HG03439 (cell line): ENCODE measurements around the gene BEND7.
"Not testable (repeated sequence)": the region's sequence is repeated elsewhere in the genome, so short reads cannot be mapped to it uniquely, and the experiment has no call there.

Source experiments
- ATAC-seq: cut with Tn5 transposase; IDR thresholded peaks from one replicate; pipeline ENCODE4 v1.9.1; 2021; ENCODE audit warnings: mild to moderate bottlenecking, moderate library complexity; ENCODE audit not compliant: unreplicated experiment

The BEND7 gene

DNA sequence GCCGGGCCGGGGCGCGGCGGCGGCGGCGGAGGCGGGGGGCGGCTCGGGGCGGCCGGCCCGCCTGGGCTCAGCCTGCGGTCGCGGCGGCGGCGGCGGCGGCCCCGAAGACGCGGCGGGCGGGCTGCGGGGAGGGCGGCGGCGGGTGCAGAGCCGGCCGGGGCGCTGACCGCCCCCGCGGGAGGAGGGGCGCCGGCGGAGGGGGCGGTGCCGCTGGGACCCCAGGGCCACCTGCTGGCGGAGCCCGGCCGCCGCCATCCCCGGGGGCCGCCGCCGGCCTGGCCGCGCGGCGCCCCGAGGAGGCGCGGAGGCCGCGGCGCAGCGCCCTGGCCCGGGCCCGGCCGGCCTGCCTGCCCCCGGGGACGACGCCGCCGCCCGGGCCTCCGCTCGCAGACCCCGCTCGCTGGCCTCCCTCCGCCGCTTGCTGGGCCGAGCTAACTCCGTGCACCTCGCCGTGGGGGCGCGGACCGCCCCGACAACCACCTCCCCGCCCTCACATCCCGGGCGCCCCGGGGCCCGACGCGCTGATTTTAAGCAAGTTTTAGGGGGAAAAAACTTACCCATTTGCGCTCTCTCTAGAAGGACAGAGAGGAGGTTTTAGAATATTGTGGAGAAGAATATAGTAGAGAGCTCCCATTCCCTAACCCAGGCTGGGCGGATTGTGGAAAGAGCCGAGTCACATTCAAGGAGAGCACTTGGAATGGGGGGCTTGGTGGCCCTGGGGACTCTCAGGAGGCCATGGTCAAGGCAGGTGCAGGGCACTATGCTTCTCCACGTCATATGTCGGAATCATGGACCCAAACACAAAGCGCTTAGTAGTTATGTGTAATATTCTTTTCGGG lies at the start of gene BEND7:
BEND7 (minus strand) TSS at position 140 of the 839 bp plus-strand sequence. CDS start 481 bp downstream, outside the sequence.
- no peak for ATAC-seq

- no peak for ATAC-seq
These were observed 45.1 kb upstream of the BEND7 start for GRCh38 chr10:13573960-13574359.

DNA sequence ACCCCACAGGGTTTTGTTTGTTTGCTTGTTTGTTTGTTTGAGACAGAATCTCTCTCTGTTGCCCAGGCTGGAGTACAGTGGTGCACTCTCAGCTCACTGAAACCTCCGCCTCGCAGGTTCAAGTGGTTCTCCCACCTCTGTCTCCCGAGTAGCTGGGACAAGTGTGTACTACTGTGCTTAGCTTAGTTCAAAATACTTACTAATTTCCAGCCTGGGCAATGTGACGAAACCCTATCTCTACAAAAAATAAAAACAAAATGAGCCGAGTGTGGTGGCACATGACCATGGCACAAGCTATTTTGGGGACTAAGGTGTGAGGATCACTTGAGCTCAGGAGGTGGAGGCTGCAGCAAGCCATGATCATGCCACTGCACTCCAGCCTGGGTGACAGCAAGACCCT lies 42.7 kb upstream of the BEND7 start:
- ATAC-seq: no peak

GRCh38 chr10:13567030-13567429 lies 38.2 kb upstream of the BEND7 start:
- no peak for ATAC-seq

DNA sequence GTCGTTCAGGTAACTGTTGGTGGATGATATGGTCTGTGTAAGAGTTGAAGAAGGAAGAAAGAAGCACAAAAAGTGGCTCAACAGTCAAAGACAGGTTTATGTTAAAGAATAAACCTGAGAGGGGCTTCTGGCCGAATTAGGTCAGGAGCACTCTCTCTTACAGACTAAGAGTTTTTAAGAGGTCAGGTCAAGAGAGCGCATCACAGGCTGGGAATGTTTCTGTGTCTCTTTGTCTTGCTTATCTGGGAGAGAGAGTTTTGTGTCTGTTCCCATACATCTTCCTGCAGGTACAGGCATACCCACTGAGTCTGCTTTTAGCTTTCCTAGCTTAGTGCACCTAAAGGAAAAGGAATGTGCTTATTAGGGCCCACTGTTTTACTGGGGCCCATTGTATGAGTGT lies 35.8 kb upstream of the BEND7 start:
- no peak for ATAC-seq

GRCh38 chr10:13563481-13564445 lies 34.9 kb upstream of the BEND7 start:
- ATAC-seq: no peak

DNA sequence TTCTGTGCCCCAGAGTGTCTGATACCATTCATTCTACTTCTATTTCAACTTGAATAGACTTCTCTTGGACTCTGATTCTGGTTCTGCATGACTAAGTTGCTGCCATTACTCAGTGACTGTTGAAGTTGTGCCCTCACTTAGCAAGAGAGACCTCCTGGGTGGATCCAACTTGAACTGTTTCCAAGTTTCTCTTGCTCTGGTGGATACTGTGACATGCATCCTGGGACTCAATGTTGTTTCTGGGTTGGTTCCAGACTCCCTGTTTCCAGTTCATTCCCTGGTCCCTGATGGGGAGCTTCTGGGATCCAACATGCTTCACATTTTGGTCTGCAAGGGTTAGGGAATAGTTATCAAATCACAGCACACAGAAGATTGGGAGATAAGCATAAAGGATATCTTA lies 31.8 kb upstream of the BEND7 start:
- ATAC-seq: no peak

DNA sequence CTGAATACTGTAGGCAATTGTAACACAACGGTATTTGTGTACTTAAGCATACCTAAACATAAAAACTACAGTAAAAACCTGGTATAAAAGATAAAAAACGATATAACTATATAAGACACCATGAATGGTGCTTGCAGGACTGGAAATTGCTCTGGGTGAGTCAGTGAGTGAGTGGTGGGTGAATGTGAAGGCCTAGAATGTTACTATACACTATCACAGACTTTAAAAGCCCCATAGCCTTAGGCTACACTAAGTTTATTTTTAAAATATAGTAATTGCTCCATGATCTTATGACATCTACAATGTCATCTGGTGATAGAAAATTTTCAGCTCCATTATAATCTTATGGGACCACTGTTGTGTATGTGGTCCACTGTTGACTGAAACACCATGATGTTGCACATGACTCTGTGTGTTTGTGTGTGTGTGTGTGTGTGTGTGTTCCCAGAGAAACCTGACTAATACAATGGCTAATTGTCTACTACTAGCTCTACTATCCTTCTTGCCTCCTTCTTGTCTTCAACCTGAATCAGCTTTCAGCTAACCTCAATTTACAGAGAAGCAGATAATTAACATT lies 30.4 kb upstream of the BEND7 start:
- no peak for ATAC-seq

DNA sequence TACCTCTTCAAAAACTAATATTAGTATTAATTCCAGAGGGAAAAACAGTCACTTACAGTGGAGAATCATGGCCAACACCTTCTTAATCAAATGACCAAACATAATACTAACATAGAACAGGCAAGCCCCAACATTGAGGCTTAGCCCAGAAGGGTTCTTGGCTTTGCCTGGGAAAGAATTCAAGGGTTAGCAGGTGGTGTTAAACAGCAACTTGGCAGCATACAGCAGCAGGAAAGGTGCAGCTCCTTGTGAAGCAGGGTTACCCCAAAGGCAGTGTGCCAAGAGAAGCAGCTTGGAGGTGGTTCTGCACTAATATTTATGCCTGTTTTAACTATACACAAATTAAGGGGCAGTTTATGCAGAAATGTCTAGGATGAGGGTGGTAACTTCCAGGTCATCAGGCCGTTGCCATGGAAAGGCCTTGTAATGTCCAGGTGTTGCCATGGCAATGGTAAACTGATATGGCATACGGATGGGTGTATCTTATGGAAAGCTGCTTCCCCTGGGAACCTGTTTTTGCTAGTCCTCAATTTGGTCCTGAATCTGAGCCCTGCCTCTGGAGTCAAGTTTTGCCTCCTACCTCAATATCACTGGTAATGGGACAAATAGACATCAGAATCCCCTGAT lies 27.2 kb upstream of the BEND7 start:
- ATAC-seq: no peak

DNA sequence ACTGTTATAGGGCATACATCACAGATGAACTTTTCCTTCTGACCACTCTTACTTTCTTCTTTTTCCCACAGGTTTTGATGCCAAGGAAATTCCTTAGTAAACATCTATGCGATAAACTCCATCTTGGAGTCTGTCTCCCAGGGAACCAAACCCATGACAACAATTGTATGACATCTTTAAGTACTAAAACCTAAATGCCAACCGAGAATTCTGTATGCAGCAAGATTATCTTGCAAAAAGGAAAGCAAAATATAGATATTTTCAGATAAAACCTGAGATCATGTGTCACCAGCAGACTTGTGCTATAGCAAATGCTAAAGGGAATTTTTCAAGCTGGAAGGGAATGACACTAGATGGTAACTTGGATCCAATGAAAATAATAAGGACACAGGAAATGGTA lies 22.0 kb upstream of the BEND7 start:
- no peak for ATAC-seq

- no peak for ATAC-seq
These were observed 13.7 kb upstream of the BEND7 start for GRCh38 chr10:13542533-13542932.

- not testable (repeated sequence) for ATAC-seq
These were observed 9.2 kb upstream of the BEND7 start for GRCh38 chr10:13537985-13538384.

DNA sequence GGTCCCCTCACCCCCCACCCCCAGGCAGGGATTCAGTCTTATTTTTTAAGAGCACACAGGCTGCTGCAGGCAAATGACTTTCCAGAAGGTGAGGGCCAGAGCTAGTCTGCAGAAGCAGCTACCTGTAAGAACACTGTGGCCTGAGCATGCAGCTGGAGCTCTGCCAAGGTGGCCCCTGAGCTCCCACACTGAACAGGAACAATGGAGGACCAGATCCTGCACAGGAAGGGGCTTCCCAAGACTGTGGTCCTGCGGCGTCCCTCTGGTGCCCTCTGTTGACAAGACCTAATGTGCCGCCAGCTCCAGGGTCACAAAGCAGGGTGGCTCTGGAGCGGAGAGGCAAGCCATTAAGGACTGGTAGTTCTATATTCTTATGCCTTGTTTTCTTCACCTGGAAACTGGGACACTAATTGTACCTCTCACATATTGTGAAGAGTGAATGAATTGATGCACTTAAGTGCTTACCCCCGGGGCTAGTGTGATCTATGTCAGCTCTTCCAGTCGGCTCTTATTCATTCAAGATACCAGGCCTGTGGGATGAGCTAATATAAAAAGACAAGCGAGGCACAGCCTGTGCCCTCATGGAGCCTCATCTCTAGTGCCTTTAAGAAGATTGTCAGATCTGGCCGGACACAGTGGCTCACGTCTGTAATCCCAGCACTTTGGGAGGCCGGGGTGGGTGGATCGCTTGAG lies 8.0 kb upstream of the BEND7 start:
- ATAC-seq: no peak

GRCh38 chr10:13535346-13535745 lies 6.5 kb upstream of the BEND7 start:
- no peak for ATAC-seq

DNA sequence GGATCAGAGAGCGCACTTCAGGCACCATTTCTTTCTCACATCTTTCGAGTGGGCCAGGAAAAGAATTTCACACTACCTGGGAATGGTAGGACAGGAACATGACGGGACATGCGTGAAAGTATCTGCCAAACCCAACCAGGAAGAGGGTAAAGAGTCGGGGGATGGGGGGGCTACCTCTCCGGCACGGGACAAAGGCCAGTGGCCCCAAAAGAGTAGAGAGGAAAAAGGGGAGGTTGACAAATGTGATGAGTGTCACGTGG lies 830 bp upstream of the BEND7 start:
- no peak for ATAC-seq

GRCh38 chr10:13528123-13528874 lies 515 bp downstream of the BEND7 start:
- no peak for ATAC-seq

GRCh38 chr10:13527864-13528122 lies 1.0 kb downstream of the BEND7 start:
- no peak for ATAC-seq

GRCh38 chr10:13526948-13527863 lies 1.6 kb downstream of the BEND7 start:
- ATAC-seq: no peak

DNA sequence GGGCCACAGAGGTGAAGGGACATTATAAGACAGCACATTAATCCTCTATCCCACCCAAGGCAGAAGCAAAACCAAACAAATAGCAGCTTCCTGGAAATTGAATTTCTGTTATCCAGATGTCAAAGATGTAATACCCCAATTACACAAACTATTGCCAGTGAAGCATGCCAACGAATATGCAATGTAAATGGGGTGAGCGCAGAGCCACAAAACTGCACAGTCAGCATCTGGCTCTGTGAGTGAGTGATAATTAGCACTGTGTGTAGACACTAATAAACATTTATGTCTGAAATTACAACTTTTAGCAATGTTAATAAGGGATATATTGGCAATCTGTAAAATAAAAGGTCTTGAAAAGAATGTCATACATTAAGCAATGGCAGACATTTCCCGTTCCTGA lies 3.2 kb downstream of the BEND7 start:
- no peak for ATAC-seq
